Mesenchymal stem cell (in vitro differentiated cells and primary cell): Measurements from ENCODE around the gene ACP1.

ENCODE experiments used
- DNase-seq: peaks from one replicate; pipeline ENCODE4 v3.0.0-alpha.2; 2013
- H2AFZ ChIP-seq: one replicate; pipeline ENCODE4 v1.6.1; 2013; ENCODE audit warnings: low read depth, mild to moderate bottlenecking, control low read depth, inconsistent platforms, low read length, moderate library complexity
- H2AK5ac ChIP-seq: 2 replicates; pipeline ENCODE4 v1.6.1; 2013; ENCODE audit warnings: low read length, moderate library complexity, mild to moderate bottlenecking, inconsistent platforms; ENCODE audit not compliant: severe bottlenecking
- H2BK120ac ChIP-seq: one replicate; pipeline ENCODE4 v1.6.1; 2013; ENCODE audit warnings: low read depth, mild to moderate bottlenecking, inconsistent platforms, low read length, moderate library complexity
- H2BK12ac ChIP-seq, 2 experiments: one replicate each; pipeline ENCODE4 v1.6.1; 2013; ENCODE audit warnings: inconsistent platforms in 2 of 2, low read length in 2 of 2, mild to moderate bottlenecking in 2 of 2, moderate library complexity in 2 of 2, control low read depth in 1 of 2
- H2BK15ac ChIP-seq: one replicate; pipeline ENCODE4 v1.6.1; 2013; ENCODE audit warnings: mild to moderate bottlenecking, low read depth, inconsistent platforms; ENCODE audit not compliant: poor library complexity, severe bottlenecking
- H2BK5ac ChIP-seq: 2 replicates; pipeline ENCODE4 v1.6.1; 2013; ENCODE audit warnings: low read depth, mild to moderate bottlenecking, low read length, control low read depth, inconsistent platforms; ENCODE audit not compliant: poor library complexity, severe bottlenecking
- H3K14ac ChIP-seq, 2 experiments: one replicate each; pipeline ENCODE4 v1.6.1; 2013; ENCODE audit warnings: inconsistent platforms in 2 of 2, low read length in 2 of 2, control low read depth in 1 of 2, mild to moderate bottlenecking in 1 of 2, moderate library complexity in 1 of 2
- H3K18ac ChIP-seq, 2 experiments: one replicate each; pipeline ENCODE4 v1.6.1; 2013; ENCODE audit warnings: inconsistent platforms in 2 of 2, low read length in 2 of 2, control low read depth in 1 of 2, low read depth in 1 of 2, mild to moderate bottlenecking in 1 of 2
- H3K23ac ChIP-seq, 2 experiments: one replicate each; pipeline ENCODE4 v1.6.1; 2013; ENCODE audit warnings: inconsistent platforms in 2 of 2, low read length in 2 of 2, mild to moderate bottlenecking in 2 of 2, moderate library complexity in 2 of 2, control low read depth in 1 of 2
- H3K27ac ChIP-seq: 2 replicates; pipeline ENCODE4 v1.5.1; 2013; ENCODE audit warnings: mild to moderate bottlenecking, moderate library complexity, low read length, control low read depth, inconsistent platforms; ENCODE audit not compliant: poor library complexity, severe bottlenecking
- H3K27me3 ChIP-seq, 2 experiments: 2 replicates each; pipeline versions ENCODE4 v1.6.1 to v1.7.0; 2013; ENCODE audit warnings: low read length in 2 of 2, mild to moderate bottlenecking in 2 of 2, moderate library complexity in 2 of 2, control low read depth in 1 of 2, inconsistent platforms in 1 of 2; ENCODE audit not compliant: control insufficient read depth in 1 of 2, insufficient read depth in 1 of 2
- H3K36me3 ChIP-seq, 2 experiments: 2 replicates each; pipeline versions ENCODE4 v1.6.1 to v1.7.0; 2013; ENCODE audit warnings: low read length in 2 of 2, control low read depth in 1 of 2, inconsistent platforms in 1 of 2, low read depth in 1 of 2, mild to moderate bottlenecking in 1 of 2; ENCODE audit not compliant: insufficient read depth in 2 of 2, control insufficient read depth in 1 of 2
- H3K4ac ChIP-seq, 2 experiments: one replicate each; pipeline ENCODE4 v1.6.1; 2013; ENCODE audit warnings: inconsistent platforms in 2 of 2, low read length in 2 of 2, mild to moderate bottlenecking in 2 of 2, moderate library complexity in 2 of 2, control low read depth in 1 of 2, low read depth in 1 of 2
- H3K4me1 ChIP-seq: 2 replicates; pipeline ENCODE4 v1.6.1; 2013; ENCODE audit warnings: low read depth, low read length, control low read depth; ENCODE audit not compliant: control insufficient read depth, insufficient read depth
- H3K4me2 ChIP-seq: 2 replicates; pipeline ENCODE4 v1.6.1; 2013; ENCODE audit warnings: low read length, mild to moderate bottlenecking, inconsistent platforms; ENCODE audit not compliant: poor library complexity, severe bottlenecking
- H3K4me3 ChIP-seq, 2 experiments: 2 replicates each; pipeline versions ENCODE4 v1.5.1 to v1.7.0; 2013; ENCODE audit warnings: low read length in 2 of 2, mild to moderate bottlenecking in 2 of 2, control low read depth in 1 of 2, low read depth in 1 of 2; ENCODE audit not compliant: insufficient read depth in 1 of 2
- H3K79me1 ChIP-seq: replicated peaks from 2 replicates; pipeline ENCODE4 v1.6.1; 2013; ENCODE audit warnings: mild to moderate bottlenecking, control low read depth, low read length, inconsistent platforms; ENCODE audit not compliant: poor library complexity, severe bottlenecking
- H3K9ac ChIP-seq: 2 replicates; pipeline ENCODE4 v1.7.0; 2013; ENCODE audit warnings: mild to moderate bottlenecking, low read length, moderate library complexity
- H3K9me3 ChIP-seq: 2 replicates; pipeline ENCODE4 v1.7.0; 2013; ENCODE audit warnings: mild to moderate bottlenecking, low read length; ENCODE audit not compliant: control insufficient read depth
- H4K8ac ChIP-seq: one replicate; pipeline ENCODE4 v1.6.1; 2013; ENCODE audit warnings: inconsistent platforms, mild to moderate bottlenecking, low read length, moderate library complexity
- H4K91ac ChIP-seq: one replicate; pipeline ENCODE4 v1.6.1; 2013; ENCODE audit warnings: mild to moderate bottlenecking, low read length, inconsistent platforms
- WGBS: methylation state at CpG from one replicate; pipeline ENCODE4 v1.1.7; 2013; ENCODE audit warnings: mixed read lengths; 5-methylcytosine and 5-hydroxymethylcytosine counted together

Gene ACP1

DNA sequence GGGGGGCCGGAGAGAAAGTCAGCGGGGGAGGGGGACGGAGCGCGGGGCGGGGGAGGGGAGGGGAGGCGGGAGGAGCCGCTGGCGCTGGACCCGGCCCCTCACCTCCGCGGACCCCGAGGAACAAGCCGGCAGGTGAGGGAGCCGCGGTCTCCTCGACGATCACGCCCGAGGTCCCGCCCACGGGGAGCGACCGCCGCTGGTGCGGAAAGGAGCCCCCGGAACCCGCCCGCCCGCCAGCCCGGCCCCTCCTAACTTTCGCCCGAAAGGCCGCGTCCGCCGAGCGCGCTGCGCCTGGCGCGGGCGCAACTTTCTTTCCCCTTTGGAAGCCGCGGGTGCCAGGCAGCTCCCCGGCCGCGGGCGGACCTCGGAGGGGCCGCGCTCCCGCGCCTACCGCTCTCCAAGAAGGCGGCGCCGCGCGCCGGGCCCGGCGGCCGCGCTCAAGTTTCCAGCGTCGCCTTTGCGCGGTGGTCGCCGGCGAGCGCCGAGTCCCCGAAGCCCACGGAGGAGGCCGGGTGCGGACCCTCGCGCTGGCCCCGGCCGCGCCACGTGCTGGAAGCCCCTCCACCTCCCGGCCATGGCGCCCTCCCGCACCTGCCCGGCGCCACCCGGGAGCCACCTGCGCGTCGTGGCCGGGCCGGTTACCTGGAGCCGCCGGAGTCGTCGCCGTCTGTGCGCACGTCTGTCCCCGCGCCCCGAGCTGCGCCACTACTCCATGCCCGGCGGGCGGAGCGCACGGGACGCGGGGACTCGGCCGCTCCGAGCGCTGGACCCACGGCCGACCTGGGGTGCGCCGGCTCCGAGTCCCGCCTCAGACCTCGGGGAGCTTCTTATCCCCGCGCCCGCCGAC is 23.4 kb downstream of the ACP1 start, which contains the start of gene ALKAL2:
Gene ALKAL2, minus strand, starts transcription at position 181 of the 847 bp plus-strand sequence. CDS start 256 bp downstream, outside the sequence.
- Histone ChIP-seq H3K36me3 (peaks cover 0 to 4% of the 10 kb centered on the region in 2 experiments), H2BK15ac (no peak within 1 kb of the TSS), H3K18ac (no peak within 1 kb of the TSS), H4K91ac (no peak within 1 kb of the TSS), H3K9ac (no peak within 1 kb of the TSS), H3K23ac (peak within 1 kb of the TSS in 1 of 2 experiments; percentile 19), H2BK5ac (no peak within 1 kb of the TSS), H3K27ac (no peak within 1 kb of the TSS), H3K9me3 (no peaks in the 10 kb centered on the region), H3K4me3 (peak within 1 kb of the TSS; percentile 45 to 47), H3K27me3 (peaks cover 16 to 26% of the 10 kb centered on the region in 2 experiments), H3K79me1 (peaks cover 1% of the 10 kb centered on the region), H2AK5ac (no peak within 1 kb of the TSS), H2BK12ac (no peak within 1 kb of the TSS), H3K4ac (no peak within 1 kb of the TSS), H3K4me2 (peak within 1 kb of the TSS; percentile 76), H2AFZ (no peak within 1 kb of the TSS), H2BK120ac (no peak within 1 kb of the TSS), H3K4me1 (peaks cover 33% of the 10 kb centered on the region), H4K8ac (no peak within 1 kb of the TSS), H3K14ac (no peak within 1 kb of the TSS)
- 1% methylated on average over 64 of the region's 128 CpGs for WGBS
- DNase-seq: peak; percentile 15

DNA sequence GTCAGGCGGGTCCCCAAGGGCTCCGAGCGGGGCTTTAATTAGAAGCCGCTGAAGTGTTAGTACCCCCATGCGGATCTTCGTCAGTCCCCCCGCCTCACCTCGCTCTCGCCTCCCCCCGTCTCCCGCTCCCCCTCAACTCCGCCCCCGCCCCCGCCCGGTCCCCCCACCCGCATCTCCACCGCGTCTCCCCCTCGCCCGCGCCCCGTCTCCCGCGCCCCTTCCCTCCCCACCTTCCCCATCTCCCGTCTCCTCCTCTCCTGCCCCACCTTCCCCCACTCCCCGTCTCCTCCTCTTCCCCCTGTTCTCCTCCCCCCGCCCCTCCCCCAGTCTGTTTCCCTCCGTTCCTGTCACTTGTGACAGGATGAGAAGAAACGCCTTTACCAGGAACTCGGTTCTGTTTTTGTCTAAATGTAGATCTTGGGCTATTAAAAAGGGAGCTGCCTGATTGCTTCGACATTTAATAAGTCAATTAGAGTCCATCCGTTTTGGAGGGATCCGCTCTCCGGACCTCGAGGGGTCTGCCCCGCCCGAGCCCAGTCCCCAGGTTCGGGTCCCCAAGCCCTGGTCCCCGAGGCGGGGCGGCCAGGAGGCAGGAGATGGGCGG is 24.1 kb downstream of the ACP1 start:
- Histone ChIP-seq H2BK12ac (no peak overlapping the region), H3K18ac (no peak overlapping the region), H3K27me3 (peaks cover 16 to 26% of the 10 kb centered on the region in 2 experiments), H3K4me3 (peak overlapping the region; percentile 27 to 80), H3K14ac (no peak overlapping the region), H3K4ac (no peak overlapping the region), H2BK120ac (no peak overlapping the region), H3K4me2 (peak overlapping the region; percentile 98), H3K9me3 (no peaks in the 10 kb centered on the region), H3K9ac (no peak overlapping the region), H3K27ac (no peak overlapping the region), H3K4me1 (peaks cover 33% of the 10 kb centered on the region), H2BK15ac (no peak overlapping the region), H2AK5ac (no peak overlapping the region), H4K8ac (no peak overlapping the region), H3K23ac (no peak overlapping the region), H2AFZ (no peak overlapping the region), H3K36me3 (no peaks in the 10 kb centered on the region), H2BK5ac (no peak overlapping the region), H3K79me1 (peaks cover 1% of the 10 kb centered on the region), H4K91ac (no peak overlapping the region)
- 3% methylated on average over 16 of the region's 42 CpGs for whole genome bisulfite sequencing
- peak; percentile 18 for DNase-seq

DNA sequence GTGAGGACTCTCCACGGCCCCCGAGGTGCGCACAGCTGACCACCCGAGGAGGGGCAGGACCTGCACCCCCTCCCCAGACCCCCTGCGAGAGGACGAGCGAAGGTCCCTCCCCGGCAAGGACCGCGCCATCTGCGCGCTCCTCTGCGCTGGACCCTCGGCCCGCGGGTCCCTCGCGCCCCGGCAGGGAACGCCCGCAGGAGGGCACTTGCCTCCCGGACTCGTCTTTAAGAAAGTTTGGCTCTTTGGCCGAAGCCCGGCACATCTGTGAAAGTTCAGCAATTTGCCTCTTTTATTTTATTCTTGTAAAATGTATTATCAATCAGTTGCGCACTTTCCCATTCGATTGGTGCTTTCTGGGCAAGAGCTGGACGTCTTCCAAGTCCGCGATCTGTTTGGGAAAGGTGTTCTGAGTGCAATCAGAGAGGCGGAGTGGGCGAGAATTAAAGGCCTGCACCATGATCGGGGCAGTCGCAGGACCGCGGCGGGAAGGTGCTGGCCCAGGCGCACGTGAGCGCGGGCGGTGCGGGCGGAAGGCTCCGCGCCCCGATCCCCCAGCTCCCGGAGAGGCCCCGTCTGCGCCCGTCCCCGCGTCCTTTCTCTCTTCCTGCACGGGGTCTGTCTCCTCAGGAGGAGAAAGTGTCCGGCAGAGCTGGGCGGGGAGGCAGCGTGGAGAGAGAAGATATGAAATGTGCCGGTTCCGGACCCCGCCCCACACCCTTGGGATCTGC is 24.8 kb downstream of the ACP1 start:
- Histone ChIP-seq H3K23ac (no peak overlapping the region), H2AFZ (peak overlapping the region; percentile 7), H2BK12ac (no peak overlapping the region), H3K27ac (no peak overlapping the region), H3K4ac (no peak overlapping the region), H3K4me3 (peak overlapping the region; percentile 50 to 80), H3K4me2 (peak overlapping the region; percentile 98), H4K8ac (no peak overlapping the region), H3K4me1 (peaks cover 30% of the 10 kb centered on the region), H3K18ac (no peak overlapping the region), H3K79me1 (peaks cover 1% of the 10 kb centered on the region), H3K36me3 (no peaks in the 10 kb centered on the region), H2BK5ac (no peak overlapping the region), H4K91ac (no peak overlapping the region), H3K9me3 (no peaks in the 10 kb centered on the region), H2BK120ac (no peak overlapping the region), H2AK5ac (no peak overlapping the region), H3K14ac (no peak overlapping the region), H2BK15ac (no peak overlapping the region), H3K9ac (peak overlapping the region; percentile 47), H3K27me3 (peaks cover 16 to 26% of the 10 kb centered on the region in 2 experiments)
- WGBS: 2% methylated on average over 59 of the region's 60 CpGs
- peak; percentile 35 for DNase-seq
